GM18870 (cell line): ENCODE measurements around the gene NCKIPSD.
"Not testable (repeated sequence)": the region's sequence is repeated elsewhere in the genome, so short reads cannot be mapped to it uniquely, and the experiment has no call there.

Experiments
- ATAC-seq: cut with Tn5 transposase; IDR thresholded peaks from one replicate; pipeline ENCODE4 v1.9.1; 2021; ENCODE audit warnings: moderate library complexity; ENCODE audit not compliant: unreplicated experiment

NCKIPSD gene

DNA sequence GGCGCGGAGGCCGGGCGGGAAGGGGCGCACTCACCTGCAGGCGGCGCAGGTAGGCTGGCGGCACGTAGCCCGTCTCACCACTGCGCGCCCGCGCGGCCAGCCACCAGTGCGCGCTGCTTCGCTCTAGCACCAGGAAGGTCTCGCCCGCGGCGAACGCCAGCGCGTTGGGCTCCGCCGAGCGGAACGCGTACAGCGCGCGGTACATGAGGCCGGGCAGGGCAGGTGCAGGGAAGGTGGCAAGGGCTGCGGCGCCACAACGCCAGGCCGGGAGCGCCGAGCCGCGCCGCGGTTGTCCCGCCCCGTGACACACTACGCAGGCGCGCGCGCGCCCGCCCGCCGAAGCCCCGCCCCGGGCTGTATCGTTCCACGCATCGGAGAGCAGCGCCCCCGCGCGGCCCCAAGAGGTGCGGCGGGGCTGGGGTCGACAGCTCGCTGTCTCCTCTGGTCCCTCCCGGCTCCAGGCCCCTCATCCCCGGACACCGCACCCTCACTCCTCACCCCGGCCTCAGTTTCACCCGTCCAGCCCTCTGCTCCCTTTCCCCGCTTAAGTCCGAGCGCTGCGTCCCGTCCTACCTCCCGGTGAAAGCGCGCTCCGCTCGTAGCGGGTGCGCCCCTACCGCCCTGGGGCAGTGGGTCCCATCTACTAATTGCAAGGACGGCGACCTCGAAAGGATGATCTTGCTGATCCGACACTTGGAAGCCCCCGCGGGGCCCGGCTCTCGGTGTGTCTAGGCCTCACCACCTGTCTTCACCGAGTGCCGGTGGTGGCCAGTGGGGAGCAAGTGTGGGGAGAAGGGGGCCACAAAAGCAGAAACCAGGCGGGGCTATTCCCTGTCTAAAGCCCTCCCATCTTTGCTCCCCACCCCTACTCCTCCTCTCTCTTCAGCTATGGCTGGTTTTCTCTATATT is at the start of gene NCKIPSD:
Gene NCKIPSD (minus strand): TSS at position 313 of the 909 bp plus-strand sequence. CDS start 108 bp downstream, at position 205.
- peak; percentile 59 for ATAC-seq

DNA sequence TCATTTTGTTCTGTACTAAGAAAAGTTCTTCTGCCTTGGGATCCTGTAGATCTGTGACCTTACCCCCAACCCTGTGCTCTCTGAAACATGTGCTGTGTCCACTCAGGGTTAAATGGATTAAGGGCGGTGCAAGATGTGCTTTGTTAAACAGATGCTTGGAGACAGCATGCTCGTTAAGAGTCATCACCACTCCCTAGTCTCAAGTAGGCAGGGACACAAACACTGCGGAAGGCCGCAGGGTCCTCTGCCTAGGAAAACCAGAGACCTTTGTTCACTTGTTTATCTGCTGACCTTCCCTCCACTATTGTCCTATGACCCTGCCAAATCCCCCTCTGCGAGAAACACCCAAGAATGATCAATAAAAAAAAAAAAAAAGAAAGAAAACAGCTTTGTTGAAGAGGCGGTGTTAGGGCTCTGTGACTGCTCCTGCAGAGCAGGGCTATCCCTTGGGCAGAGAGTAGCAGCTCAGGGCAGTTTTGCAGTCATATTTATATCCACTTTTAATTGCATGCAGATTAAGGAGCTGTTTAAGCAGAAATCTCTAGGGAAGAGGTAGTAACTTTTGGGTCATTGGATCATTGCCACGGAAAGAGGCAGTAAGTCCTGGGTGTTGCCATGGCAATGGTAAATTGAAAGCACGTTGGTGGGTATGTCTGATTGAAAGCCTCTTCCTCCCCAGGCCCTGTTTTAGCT is 49.5 kb upstream of the NCKIPSD start:
- not testable (repeated sequence) for ATAC-seq

DNA sequence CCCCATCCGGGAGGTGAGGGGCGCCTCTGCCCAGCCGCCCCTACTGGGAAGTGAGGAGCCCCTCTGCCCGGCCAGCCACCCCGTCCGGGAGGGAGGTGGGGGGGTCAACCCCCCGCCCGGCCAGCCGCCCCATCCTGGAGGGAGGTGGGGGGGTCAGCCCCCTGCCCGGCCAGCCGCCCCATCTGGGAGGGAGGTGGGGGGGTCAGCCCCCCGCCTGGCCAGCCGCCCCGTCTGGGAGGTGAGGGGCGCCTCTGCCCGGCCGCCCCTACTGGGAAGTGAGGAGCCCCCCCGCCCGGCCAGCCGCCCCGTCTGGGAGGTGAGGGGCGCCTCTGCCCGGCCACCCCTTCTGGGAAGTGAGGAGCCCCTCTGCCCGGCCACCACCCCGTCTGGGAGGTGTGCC is 48.8 kb upstream of the NCKIPSD start:
- ATAC-seq: not testable (repeated sequence)

DNA sequence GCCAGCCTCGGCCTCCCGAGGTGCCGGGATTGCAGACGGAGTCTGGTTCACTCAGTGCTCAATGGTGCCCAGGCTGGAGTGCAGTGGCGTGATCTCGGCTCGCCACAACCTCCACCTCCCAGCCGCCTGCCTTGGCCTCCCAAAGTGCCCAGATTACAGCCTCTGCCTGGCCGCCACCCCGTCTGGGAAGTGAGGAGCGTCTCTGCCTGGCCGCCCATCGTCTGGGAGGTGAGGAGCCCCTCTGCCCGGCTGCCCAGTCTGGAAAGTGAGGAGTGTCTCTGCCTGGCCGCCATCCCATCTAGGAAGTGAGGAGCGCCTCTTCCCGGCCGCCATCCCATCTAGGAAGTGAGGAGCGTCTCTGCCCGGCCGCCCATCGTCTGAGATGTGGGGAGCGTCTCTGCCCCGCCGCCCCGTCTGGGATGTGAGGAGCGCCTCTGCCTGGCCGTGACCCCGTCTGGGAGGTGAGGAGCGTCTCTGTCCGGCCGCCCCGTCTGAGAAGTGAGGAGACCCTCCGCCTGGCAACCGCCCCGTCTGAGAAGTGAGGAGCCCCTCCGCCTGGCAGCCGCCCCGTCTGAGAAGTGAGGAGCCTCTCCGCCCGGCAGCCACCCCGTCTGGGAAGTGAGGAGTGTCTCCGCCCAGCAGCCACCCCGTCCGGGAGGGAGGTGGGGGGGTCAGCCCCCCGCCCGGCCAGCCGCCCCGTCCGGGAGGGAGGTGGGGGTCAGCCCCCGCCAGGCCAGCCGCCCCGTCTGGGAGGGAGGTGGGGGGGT is 48.2 kb upstream of the NCKIPSD start:
- ATAC-seq: not testable (repeated sequence)

DNA sequence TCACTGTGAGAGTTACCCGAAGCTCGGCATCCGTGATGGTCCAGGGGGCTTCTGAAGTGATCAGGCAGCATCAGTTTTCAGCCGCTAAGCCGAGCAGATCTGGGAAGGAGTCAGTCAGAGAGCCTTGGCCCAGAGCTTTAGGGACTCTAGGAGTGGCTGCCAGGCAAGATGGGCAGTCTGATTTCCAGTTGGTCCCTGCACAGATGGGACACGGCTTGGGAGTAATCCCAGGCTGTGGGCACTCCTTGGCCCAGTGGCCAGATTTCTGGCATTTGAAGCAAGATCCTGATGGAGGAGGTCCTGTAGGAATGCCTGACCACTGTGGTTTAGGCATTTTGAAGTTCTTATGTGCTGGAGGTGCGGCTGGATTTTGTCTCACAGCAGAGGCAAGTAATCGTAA is 41.8 kb upstream of the NCKIPSD start:
- no peak for ATAC-seq

DNA sequence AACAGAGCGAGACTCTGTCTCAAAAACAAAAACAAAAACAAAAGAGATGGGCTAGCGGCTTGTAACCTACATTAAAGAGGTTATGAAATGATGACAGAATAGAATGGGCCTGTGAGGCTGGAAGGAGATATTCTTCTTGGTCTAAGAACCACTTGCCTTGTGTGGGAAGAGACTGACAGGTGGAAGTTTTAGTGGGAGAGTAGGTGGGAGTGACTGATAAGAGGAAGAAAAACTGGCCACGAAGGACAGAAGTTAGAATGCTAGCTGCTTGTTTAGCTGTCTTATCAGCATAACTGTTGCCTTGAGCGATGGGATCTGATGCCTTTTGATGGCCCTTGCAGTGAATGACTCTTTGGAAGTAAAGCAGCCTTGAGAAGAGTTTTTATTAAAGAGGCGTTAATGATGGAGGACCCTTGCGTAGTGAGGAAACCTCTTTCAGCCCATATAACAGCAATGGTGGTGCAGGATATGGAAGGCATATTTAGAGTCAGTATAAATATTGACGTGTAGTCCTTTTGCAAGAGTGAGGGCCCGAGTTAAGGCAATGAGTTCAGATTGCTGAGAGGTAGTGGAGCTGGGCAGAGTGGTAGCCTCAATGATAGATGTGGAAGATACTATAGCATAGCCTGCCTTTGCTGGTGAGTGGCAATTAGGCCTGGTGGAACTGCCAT is 39.6 kb upstream of the NCKIPSD start:
- ATAC-seq: not testable (repeated sequence)

DNA sequence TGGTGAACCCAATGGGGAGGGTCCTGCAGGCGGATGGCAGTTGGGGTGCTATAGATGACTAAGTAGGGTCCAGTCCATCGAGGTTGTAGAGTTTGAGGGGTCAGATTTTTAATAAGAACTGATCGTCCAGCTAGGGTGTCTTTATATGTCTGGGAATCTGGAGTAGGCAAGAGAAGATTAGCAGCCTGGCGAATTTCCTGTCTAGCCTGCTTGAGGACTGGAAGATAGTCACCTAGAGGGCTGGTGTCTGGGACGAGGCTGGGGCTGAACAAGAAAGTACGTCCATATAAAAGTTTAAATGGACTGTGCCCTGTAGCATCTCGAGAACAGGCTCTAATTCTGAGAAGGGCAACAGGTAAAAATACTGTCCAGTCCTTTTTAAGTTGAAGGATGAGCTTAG is 38.0 kb upstream of the NCKIPSD start:
- ATAC-seq: no peak

DNA sequence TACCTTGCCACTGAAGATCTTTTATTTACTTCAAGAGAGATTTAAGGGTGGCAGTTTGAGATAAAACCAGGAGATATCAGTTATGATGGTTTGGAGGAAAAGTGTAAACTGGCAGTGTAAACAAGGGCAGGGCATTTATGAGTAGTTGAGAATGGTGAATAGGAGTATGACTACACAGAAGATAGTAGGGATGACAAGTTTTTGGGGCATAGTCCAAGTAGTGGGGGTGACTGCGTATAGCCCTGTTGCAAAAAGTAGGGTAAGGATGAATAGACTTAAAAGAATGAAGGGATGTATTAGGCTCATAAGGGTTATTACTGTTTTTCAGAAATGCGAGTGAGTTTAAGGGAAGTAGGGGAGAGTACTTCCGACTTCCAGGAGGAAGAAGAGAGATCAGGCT is 37.6 kb upstream of the NCKIPSD start:
- not testable (repeated sequence) for ATAC-seq

DNA sequence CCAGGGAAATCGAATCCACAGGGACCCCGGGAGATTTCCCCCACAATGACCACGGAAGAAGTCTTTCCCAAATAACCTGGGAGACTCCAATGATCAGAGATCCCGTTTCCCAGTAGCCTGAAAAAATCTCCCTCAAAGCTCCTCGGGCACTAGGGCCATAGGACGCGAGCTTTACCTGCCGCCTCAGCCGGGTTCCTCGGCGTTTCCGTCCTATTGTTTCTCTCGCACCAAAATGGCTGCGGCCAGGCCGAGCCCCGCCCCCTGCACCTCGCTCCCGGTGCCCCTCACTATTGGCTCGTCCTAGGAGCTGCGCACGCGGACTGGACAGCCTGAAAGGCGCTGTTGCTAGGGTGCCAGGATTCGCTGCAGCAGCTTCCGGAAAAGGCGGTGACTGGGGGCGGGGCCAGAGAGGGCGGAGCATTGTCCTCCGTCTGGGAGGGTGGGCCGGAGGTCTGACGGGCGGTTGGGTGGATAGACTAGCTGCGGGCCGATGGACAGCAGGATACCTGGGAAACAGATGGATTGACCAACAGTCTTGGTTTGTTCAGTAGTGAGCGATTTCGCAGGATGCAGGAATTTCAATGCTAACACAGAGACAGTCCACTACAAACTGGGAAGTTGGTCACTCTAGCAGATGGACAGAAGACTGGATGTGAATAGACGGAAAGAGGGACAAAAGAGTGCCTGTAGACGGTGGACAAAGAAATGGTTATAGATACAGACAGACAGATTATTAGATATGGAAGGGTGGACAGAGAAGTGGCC is 31.4 kb upstream of the NCKIPSD start, which contains the start of gene IP6K2:
Gene IP6K2 (minus strand): TSS at position 240 of the 765 bp plus-strand sequence. CDS start 21,930 bp downstream, outside the sequence.
- peak; percentile 89 for ATAC-seq

DNA sequence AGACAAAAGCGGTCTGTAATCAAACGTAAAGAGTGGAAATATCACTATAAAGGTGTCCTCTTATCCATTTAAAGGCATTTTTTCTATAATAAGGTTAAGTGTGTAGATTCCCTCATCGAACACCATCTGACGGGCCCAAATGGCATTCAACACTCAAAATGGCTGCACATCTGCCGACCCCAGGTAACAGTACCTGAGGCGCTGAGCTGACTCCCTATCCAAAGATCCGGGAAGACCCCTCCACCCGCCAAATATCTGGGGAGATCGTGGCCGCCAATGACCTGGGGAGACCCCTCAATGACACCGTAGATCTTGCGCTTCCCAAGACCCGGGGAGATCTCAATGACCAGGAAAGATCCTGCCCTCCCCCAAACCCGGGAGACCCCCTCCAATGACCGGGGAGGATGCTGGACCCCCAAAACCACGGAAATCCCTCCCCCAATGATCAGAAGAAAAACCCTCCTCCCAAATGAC is 30.8 kb upstream of the NCKIPSD start:
- ATAC-seq: no peak

DNA sequence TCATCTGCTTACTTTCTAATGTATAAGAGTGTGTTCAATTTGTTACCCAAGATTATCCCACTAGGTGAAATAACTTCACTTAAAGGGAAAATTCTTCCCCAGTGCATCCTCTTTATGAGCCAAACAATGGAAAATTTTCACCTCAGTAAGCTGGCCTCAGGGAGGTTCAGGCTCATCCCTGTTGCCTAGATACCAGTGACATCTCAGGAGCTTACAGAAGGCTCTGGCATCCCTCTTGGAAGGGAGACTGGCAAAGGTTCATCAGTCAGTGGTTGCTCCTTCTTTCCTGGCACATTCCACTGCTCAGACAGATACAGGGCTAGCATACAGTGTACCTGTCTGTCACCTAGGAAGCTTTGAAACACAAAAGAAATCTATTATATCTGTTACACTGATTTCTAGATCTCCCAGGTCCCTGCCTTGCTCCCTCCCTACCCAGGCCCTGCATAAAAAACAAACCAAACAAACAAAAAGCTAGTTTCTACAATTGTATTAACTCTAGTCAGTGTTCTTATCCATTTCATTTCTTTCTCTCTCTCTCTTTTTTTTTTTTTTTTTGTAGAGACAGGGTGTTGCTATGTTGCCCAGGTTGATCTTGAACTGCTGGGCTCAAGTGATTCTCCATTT is 29.6 kb upstream of the NCKIPSD start:
- ATAC-seq: no peak

DNA sequence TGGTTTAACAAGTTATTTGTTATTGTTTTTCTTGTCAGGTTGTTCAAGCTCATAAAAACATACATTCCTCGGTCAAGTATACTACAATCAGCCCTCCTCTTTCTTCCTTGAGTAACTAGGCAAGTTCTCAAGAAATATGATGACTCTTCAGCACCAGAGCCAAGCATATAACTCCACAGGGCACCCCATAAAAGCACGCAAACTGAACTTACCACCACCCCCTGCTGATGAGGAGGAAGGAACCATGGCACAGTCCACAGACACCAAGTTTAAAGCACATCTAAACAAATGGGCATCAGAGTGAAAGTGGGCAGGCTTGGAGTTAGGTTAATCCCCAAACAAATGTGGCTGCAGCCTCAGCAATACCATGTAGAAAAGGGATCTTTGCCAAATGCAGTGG is 26.0 kb upstream of the NCKIPSD start:
- no peak for ATAC-seq

DNA sequence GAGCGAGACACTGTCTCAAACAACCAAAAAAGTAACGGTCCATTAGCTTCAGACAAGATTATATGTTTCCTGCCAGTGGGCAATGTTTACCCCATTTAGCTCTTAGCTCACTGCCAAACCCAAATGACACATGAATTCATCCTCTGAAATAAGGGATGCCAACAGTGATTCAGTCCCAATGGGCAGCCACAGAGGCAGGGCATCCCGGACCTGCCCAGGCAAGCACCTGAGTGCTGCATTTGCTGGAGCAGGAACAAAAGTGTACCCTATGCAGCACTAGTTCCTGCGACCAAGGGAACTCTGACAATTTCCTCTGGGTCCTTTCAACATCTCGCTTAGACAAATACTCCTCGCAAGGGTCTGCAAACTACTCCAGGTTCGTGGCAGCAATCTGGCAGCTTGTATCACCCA is 23.3 kb upstream of the NCKIPSD start:
- ATAC-seq: no peak

DNA sequence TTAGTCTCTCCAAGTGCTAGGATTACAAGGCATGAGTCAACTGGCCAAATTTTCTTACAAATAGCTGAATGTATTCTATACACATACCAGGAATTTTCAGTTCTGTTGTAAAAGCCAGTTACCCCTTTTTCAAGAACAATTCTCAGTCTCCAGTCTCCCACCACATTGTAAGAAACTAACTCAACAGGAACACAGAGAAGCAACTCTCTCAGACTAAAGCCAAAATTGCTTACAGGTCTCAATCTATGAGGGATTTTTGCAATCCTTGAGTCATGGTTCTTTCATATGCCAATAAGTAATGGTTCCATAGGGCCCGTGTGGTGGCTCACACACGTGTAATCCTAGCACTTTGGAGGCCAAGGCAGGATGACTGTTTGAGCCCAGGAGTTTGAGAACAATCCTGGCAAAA is 22.8 kb upstream of the NCKIPSD start:
- ATAC-seq: no peak

DNA sequence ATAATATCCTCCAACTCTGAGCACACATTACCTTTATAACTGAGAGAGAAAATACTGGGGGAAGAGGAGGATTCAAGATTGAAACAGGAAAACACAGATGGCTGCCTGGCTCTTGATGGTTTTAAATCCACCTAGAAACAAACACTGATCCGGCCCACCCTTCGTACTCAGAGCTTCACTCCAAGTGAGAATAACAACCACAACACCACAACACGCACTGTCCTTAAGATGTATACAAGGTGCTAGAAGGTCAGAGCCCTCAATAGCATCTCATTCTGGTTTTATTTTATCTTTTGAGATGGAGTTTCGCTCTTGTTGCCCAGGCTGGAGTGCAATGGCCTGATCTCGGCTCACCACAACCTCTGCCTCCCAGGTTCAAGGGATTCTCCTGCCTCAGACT is 21.4 kb upstream of the NCKIPSD start:
- no peak for ATAC-seq

DNA sequence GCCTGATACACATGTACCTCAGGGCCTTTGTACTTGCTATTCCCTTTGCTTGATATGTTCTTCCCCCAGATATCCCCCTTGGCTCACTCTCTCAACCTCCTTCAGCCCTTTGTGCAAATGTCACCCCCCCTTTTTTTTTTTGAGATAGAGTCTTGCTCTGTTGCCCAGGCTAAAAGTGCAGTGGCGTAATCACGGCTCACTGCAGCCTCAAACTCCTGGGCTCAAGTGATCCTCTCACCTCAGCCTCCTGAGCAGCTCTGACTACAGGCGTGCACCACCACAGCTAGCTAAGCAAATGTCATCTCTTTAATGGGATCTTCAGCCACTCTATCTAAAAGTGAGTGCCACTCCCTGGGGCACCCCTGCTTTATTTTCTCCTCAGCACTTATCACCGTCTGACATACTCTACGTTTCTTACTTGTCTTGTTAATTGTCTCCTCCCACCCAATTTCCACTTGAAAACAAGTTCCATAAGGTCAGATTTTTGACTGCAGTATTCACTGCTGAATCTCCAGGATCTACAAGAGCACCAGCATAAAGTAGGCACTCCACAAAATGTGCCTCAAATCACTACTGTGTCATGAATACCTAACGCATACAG is 16.7 kb upstream of the NCKIPSD start:
- ATAC-seq: no peak

DNA sequence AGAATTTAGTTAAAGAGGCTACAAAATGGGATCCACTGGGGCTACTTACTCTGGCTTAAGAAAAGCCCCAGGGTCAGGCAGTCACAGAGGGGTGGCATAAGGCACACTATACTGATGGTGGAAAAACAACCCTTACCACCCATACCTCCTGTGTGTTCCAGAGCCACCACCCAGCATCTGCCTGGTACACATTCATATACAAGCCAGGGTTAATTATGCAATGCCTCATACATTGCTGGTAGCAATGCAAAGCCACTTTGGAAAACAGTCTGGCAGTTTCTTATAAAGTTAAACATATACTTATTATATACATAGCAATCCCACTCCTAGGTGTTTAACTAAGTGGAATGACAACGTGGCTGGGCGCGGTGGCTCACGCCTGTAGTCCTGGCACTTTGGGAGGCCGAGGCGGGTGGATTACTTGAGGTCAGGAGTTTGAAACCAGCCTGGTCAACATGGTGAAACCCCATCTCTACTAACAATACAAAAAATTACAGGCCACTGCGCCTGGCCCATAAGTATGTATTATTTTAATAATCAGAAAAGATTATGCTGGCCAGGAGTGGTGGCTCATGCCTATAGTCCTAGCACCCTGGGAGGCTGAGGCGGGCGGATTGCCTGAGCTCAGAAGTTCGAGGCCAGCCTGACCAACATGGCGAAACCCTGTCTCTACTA is 15.2 kb upstream of the NCKIPSD start:
- no peak for ATAC-seq

DNA sequence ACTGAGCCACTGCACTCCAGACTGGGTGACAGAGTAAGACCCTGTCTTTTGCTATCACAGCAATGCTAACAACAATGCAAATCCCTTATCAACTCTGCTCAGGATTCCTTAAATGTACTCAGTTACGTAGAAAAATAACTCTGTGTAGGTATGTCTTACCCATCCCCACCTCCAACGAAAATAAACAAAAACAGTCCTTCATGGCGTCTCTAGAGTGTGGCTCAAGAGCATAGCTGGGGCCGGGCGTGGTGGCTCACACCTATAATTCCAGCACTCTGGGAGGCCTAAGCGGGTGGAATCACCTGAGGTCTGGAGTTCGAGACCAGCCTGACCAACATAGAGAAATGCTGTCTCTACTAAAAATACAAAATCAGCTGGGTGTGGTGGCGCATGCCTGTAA is 13.2 kb upstream of the NCKIPSD start:
- no peak for ATAC-seq
